ENCODE data around the gene CDH24. TPM values are rescaled to one million over a fixed set of nuclear protein-coding genes. Genes with fewer than 3 reads are reported as not detected.

The CDH24 gene
- total and polyA plus RNA-seq, 10 donors = 1.3 to 9.4 (median 5.4) TPM

DNA sequence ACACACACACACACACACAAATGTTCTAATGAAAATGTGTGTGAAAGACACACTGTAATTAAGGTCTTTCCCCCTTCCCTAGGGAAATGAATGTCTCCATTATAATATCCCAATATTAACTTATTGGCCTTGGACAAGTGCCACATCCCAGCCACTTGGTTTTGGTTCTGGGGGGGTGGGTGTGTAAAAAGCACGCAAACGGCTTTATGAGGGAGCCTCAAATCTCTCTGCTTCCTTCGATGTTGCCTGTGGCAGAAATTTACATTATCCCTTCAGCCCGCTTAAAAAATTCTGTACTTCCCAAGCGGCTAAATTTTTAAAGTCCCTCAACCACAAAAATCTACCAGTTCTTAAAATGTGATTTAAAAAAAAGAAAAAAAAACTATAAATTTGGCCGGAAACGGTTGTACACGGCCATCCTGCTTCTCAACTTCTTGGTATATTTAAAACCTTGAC, 47.8 kb downstream of the CDH24 start:
- H3K4me1 ChIP-seq = peaks cover 16 to 48% (median 36%) of the 10 kb centered on the region in 6 donors
- peak overlapping the region; percentile 38 to 80 (median 51) for H3K4me3 ChIP-seq
- TF ChIP-seq POLR2AphosphoS5 (IDR thresholded peaks at IDR 0.05) (no peak), POLR2A (IDR thresholded peaks at IDR 0.05) (no peak)
- TF ChIP-seq, protein P1, sequence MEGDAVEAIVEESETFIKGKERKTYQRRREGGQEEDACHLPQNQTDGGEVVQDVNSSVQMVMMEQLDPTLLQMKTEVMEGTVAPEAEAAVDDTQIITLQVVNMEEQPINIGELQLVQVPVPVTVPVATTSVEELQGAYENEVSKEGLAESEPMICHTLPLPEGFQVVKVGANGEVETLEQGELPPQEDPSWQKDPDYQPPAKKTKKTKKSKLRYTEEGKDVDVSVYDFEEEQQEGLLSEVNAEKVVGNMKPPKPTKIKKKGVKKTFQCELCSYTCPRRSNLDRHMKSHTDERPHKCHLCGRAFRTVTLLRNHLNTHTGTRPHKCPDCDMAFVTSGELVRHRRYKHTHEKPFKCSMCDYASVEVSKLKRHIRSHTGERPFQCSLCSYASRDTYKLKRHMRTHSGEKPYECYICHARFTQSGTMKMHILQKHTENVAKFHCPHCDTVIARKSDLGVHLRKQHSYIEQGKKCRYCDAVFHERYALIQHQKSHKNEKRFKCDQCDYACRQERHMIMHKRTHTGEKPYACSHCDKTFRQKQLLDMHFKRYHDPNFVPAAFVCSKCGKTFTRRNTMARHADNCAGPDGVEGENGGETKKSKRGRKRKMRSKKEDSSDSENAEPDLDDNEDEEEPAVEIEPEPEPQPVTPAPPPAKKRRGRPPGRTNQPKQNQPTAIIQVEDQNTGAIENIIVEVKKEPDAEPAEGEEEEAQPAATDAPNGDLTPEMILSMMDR (IDR thresholded peaks at IDR 0.05 in 8 of 11, conservative IDR thresholded peaks at IDR 0.05 in 3 of 11) = no peak
- H3K27me3 ChIP-seq (replicated peaks in 1 of 7) = no peaks in the 10 kb centered on the region
- 7 to 20% (median 11%) methylated on average over 8 of the region's 8 CpGs for WGBS, 5 donors
- H3K9me3 ChIP-seq = no peaks in the 10 kb centered on the region
- peak overlapping the region; percentile 69 to 96 (median 90) for H3K27ac ChIP-seq
- H3K36me3 ChIP-seq = no peaks in the 10 kb centered on the region
- intact Hi-C loops (cut with DNase I; ENCODE audit: low total_unique reads) = no loop called here
- DNase-seq = no peak

DNA sequence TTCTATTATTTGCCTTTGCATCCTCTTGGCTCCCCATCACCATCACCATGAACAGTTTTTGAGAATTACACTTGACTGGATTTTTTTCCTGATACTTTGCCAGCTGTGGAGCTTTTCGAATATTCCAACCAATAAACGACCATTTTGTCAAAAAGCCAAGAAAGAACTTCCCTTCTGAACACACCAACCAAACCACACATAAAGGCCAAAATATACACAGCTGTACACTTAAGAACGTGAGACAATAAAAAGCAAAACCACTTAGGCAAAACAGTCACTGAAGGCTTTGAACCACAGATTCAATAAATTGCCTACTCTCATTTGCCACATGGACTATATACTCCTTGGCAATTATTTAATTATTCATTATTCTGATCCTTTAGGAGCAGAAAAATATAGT, 48.5 kb downstream of the CDH24 start:
- Histone ChIP-seq H3K4me3 (peak overlapping the region in 2 of 8 donors; percentile 61 to 80), H3K36me3 (no peaks in the 10 kb centered on the region), H3K9me3 (no peaks in the 10 kb centered on the region), H3K27me3 (replicated peaks in 1 of 7) (no peaks in the 10 kb centered on the region), H3K27ac (peak overlapping the region in 6 of 8 donors; percentile 3 to 96 (median 89)), H3K4me1 (peaks cover 16 to 48% (median 36%) of the 10 kb centered on the region in 6 donors)
- TF ChIP-seq, protein P1 (IDR thresholded peaks at IDR 0.05 in 8 of 11, conservative IDR thresholded peaks at IDR 0.05 in 3 of 11) = no peak
- TF ChIP-seq POLR2AphosphoS5 (IDR thresholded peaks at IDR 0.05) (no peak), POLR2A (IDR thresholded peaks at IDR 0.05) (no peak)
- no peak for DNase-seq
- intact Hi-C loops (cut with DNase I; ENCODE audit: low total_unique reads) = no loop called here
- 12 to 24% (median 15%) methylated on average over 3 of the region's 3 CpGs for WGBS, 5 donors

DNA sequence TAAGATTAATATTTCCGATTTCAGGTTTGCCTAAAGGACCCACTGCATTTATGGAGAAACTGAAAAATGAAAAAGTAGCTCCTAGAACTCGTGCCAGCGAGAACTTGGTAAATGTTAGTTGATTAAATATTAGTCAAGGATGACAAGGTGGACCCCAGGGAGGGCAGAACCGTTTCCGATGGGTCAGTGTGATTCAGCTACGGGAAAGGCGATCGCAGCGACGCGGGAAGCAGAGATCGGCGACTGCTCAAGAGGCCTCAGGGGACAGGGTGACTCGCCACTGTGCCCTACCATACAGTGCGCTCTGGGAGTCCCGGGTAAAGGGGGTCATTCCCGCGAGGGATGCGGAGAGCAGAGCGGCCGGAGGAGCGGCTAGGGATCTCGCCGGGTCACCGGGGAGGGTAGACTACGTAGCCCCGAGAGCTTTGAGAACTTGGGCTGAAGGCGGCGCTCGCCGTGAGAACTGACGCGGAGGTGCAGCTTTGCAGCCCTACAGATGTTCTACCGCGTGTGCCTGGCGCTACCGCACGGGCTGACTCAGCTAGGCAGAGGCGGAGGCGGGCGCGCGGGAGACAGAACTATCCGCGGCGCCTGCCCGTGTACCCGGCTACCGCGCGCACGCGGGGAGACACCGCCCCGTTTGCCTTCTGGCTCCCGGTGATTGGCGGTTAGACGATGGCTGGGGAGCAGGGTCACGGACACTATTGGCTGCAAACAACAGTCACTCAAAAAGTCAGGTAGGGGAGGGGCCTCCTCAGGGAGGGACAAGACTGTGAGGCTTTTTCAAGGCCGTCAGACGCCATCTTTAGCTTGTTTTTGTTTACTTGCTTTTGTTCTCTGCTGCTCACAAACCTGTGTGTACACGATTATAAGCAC, 50.5 kb downstream of the CDH24 start:
- DNase-seq = peak; percentile 99

More for the DNA sequence above, 50.5 kb downstream of the CDH24 start:
- Histone ChIP-seq H3K9me3 (no peaks in the 10 kb centered on the region), H3K4me1 (peaks cover 16 to 48% (median 36%) of the 10 kb centered on the region in 6 donors), H3K27me3 (replicated peaks in 1 of 7) (no peaks in the 10 kb centered on the region), H3K4me3 (peak overlapping the region; percentile 58 to 89 (median 62)), H3K27ac (peak overlapping the region; percentile 95 to 98 (median 97)), H3K36me3 (no peaks in the 10 kb centered on the region)
- TF ChIP-seq, protein P1 (IDR thresholded peaks at IDR 0.05 in 8 of 11, conservative IDR thresholded peaks at IDR 0.05 in 3 of 11) = peak in 5 of 11 experiments; percentile 9 to 39 (median 26)
- TF ChIP-seq POLR2AphosphoS5 (IDR thresholded peaks at IDR 0.05) (peak; percentile 95 to 98 (median 98)), POLR2A (IDR thresholded peaks at IDR 0.05) (peak in 2 of 3 donors; percentile 67 to 82)
- WGBS, 5 donors = 0 to 1% (median 1%) methylated on average over 42 to 62 of the region's 62 CpGs
- intact Hi-C loops (cut with DNase I; ENCODE audit: low total_unique reads) = no loop called here

All from spleen (tissue), 11 donors.